ENCODE results near the gene LLGL2. TPM values are rescaled to one million over a fixed set of nuclear protein-coding genes. Genes with fewer than 3 reads are reported as not detected.

The LLGL2 gene
- total RNA-seq, 1 donor from 2014 or later: 14.8 TPM

DNA sequence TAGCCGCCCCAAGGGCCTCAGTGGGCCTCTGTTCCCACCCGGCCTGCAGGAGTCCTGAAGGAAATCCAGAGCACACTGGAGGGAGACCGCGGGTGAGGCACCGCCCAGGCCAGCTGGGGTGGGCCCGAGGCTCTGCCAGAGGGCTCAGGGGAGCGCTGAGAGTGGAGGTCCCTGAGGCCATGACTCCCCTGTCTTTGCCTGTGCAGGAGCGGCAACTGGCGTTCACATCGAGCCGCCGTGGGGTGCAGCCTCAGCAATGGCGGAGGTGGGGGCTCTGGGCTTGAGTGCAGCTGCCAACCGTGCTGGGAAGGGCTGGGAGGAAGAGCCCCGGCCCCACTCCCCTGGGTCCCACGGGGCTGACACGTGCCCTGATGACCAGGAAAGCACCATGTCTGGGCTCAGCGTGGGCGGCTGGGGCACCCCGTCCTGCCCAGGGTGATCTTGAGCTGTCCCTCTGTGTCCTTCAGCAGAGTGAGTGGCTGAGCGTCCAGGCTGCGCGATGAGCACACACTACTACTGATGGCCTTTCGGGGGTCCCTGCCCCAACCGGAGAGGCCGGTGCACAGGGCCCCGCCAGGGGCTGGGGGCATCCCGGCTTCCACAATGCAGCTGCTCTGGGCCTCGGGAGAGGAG, 49.0 kb downstream of the LLGL2 start:
- H3K9me3 ChIP-seq (ENCODE audit: insufficient read depth, low read depth, low read length): no peaks in the 10 kb centered on the region
- H4K20me1 ChIP-seq (ENCODE audit: insufficient read depth, low read length): no peaks in the 10 kb centered on the region
- H3K27me3 ChIP-seq (ENCODE audit: insufficient read depth, low read length): no peaks in the 10 kb centered on the region
- no peak overlapping the region for H3K4me3 ChIP-seq (ENCODE audit: insufficient read depth, low read depth, low read length)
- H3K4me1 ChIP-seq (ENCODE audit: insufficient read depth, low read length): no peaks in the 10 kb centered on the region
- H3K36me3 ChIP-seq (ENCODE audit: insufficient read depth, low read length): no peaks in the 10 kb centered on the region
- H2AFZ ChIP-seq (ENCODE audit: low read depth, low read length): no peak overlapping the region
- H3K27ac Mint-ChIP-seq (ENCODE audit: unreplicated experiment): no peak overlapping the region
- H3K9me3 Mint-ChIP-seq (ENCODE audit: unreplicated experiment): no peaks in the 10 kb centered on the region
- no peaks in the 10 kb centered on the region for H3K79me2 ChIP-seq (ENCODE audit: insufficient read depth, low read length)
- H3K9ac ChIP-seq (ENCODE audit: low read length): no peak overlapping the region
- no peak overlapping the region for H3K4me3 Mint-ChIP-seq (ENCODE audit: unreplicated experiment)
- no peak overlapping the region for H3K27ac ChIP-seq (ENCODE audit: low read depth, low read length)
- FAIRE-seq (no peak), DNase-seq (ENCODE audit: low read depth) (no peak)
- TF ChIP-seq, protein P1, sequence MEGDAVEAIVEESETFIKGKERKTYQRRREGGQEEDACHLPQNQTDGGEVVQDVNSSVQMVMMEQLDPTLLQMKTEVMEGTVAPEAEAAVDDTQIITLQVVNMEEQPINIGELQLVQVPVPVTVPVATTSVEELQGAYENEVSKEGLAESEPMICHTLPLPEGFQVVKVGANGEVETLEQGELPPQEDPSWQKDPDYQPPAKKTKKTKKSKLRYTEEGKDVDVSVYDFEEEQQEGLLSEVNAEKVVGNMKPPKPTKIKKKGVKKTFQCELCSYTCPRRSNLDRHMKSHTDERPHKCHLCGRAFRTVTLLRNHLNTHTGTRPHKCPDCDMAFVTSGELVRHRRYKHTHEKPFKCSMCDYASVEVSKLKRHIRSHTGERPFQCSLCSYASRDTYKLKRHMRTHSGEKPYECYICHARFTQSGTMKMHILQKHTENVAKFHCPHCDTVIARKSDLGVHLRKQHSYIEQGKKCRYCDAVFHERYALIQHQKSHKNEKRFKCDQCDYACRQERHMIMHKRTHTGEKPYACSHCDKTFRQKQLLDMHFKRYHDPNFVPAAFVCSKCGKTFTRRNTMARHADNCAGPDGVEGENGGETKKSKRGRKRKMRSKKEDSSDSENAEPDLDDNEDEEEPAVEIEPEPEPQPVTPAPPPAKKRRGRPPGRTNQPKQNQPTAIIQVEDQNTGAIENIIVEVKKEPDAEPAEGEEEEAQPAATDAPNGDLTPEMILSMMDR (IDR thresholded peaks at IDR 0.05; ENCODE audit: insufficient read depth, low read depth, low read length): no peak
- TF ChIP-seq EZH2 (IDR thresholded peaks at IDR 0.05; ENCODE audit: insufficient read depth, low read length): no peak
- peaks cover 1% of the 10 kb centered on the region for H3K4me1 Mint-ChIP-seq (ENCODE audit: low read depth, unreplicated experiment)
- H3K27me3 Mint-ChIP-seq (ENCODE audit: low read depth, unreplicated experiment): peaks cover 4% of the 10 kb centered on the region
- no peak overlapping the region for H3K4me2 ChIP-seq (ENCODE audit: low read length)
- no peaks in the 10 kb centered on the region for H3K36me3 Mint-ChIP-seq (ENCODE audit: low read depth, unreplicated experiment)

DNA sequence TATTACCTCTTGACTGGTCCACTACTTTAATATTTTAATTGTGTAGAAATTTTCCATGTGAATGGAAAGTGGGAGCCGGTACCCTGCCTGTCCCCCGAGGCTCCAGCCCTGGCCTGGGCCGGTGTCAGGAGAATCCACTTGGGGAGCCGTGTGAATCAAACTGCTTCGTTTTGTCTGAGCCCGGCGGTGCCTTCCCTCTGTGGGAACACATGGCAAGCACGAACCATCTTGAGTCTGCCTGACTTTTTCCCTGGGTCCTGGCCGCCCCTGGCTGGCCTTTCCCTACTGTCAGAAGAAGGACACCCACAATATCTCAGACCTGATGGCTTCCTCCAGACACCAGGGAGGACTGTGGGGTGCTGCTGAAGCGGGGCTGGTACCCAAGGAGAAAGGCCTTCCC, 49.7 kb downstream of the LLGL2 start:
- H3K27ac ChIP-seq (ENCODE audit: low read depth, low read length): no peak overlapping the region
- H3K36me3 ChIP-seq (ENCODE audit: insufficient read depth, low read length): no peaks in the 10 kb centered on the region
- no peak for DNase-seq (ENCODE audit: low read depth)
- Mint-ChIP-seq H3K36me3 (ENCODE audit: low read depth, unreplicated experiment) (no peaks in the 10 kb centered on the region), H3K27ac (ENCODE audit: unreplicated experiment) (no peak overlapping the region), H3K4me1 (ENCODE audit: low read depth, unreplicated experiment) (peaks cover 1% of the 10 kb centered on the region), H3K27me3 (ENCODE audit: low read depth, unreplicated experiment) (peaks cover 4% of the 10 kb centered on the region), H3K9me3 (ENCODE audit: unreplicated experiment) (no peaks in the 10 kb centered on the region), H3K4me3 (ENCODE audit: unreplicated experiment) (no peak overlapping the region)
- no peaks in the 10 kb centered on the region for H3K27me3 ChIP-seq (ENCODE audit: insufficient read depth, low read length)
- no peak overlapping the region for H3K4me3 ChIP-seq (ENCODE audit: insufficient read depth, low read depth, low read length)
- TF ChIP-seq, protein P1 (IDR thresholded peaks at IDR 0.05; ENCODE audit: insufficient read depth, low read depth, low read length): no peak
- no peak for TF ChIP-seq EZH2 (IDR thresholded peaks at IDR 0.05; ENCODE audit: insufficient read depth, low read length)
- no peaks in the 10 kb centered on the region for H3K9me3 ChIP-seq (ENCODE audit: insufficient read depth, low read depth, low read length)
- H4K20me1 ChIP-seq (ENCODE audit: insufficient read depth, low read length): no peaks in the 10 kb centered on the region
- no peaks in the 10 kb centered on the region for H3K4me1 ChIP-seq (ENCODE audit: insufficient read depth, low read length)
- no peak overlapping the region for H3K9ac ChIP-seq (ENCODE audit: low read length)
- no peak for FAIRE-seq
- H2AFZ ChIP-seq (ENCODE audit: low read depth, low read length): no peak overlapping the region
- no peaks in the 10 kb centered on the region for H3K79me2 ChIP-seq (ENCODE audit: insufficient read depth, low read length)
- no peak overlapping the region for H3K4me2 ChIP-seq (ENCODE audit: low read length)

DNA sequence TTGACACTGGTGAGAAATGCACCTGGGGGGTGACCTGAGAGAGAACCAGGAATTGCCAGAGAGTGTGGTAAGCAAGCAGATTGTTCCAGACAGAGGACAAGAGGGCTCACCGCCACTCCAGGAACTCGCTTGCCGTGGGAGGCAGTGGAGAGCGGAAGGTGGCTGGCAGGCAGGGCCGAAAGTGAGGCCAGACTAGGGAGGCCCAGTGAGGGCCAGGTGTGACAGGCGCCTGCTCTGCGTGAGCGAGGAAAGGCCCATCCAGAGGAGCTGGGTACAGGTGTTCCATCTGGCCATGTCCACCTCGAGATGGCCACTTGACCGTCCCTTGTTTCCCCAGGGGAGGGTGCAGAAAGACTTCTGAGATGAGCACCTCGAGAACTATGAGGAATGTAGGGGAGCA, 50.2 kb downstream of the LLGL2 start:
- no peak overlapping the region for H3K4me3 Mint-ChIP-seq (ENCODE audit: unreplicated experiment)
- FAIRE-seq: no peak

More for the DNA sequence above, 50.2 kb downstream of the LLGL2 start:
- TF ChIP-seq EZH2 (IDR thresholded peaks at IDR 0.05; ENCODE audit: insufficient read depth, low read length): no peak
- TF ChIP-seq, protein P1 (IDR thresholded peaks at IDR 0.05; ENCODE audit: insufficient read depth, low read depth, low read length): no peak
- H3K4me1 Mint-ChIP-seq (ENCODE audit: low read depth, unreplicated experiment): no peaks in the 10 kb centered on the region
- no peak overlapping the region for H3K27ac ChIP-seq (ENCODE audit: low read depth, low read length)
- no peaks in the 10 kb centered on the region for H4K20me1 ChIP-seq (ENCODE audit: insufficient read depth, low read length)
- H3K36me3 ChIP-seq (ENCODE audit: insufficient read depth, low read length): no peaks in the 10 kb centered on the region
- no peaks in the 10 kb centered on the region for H3K9me3 ChIP-seq (ENCODE audit: insufficient read depth, low read depth, low read length)
- peaks cover 4% of the 10 kb centered on the region for H3K27me3 Mint-ChIP-seq (ENCODE audit: low read depth, unreplicated experiment)
- no peak overlapping the region for H3K9ac ChIP-seq (ENCODE audit: low read length)
- H3K27ac Mint-ChIP-seq (ENCODE audit: unreplicated experiment): no peak overlapping the region
- H3K4me3 ChIP-seq (ENCODE audit: insufficient read depth, low read depth, low read length): no peak overlapping the region
- H3K4me1 ChIP-seq (ENCODE audit: insufficient read depth, low read length): no peaks in the 10 kb centered on the region
- H3K36me3 Mint-ChIP-seq (ENCODE audit: low read depth, unreplicated experiment): no peaks in the 10 kb centered on the region
- no peaks in the 10 kb centered on the region for H3K9me3 Mint-ChIP-seq (ENCODE audit: unreplicated experiment)
- H2AFZ ChIP-seq (ENCODE audit: low read depth, low read length): no peak overlapping the region
- H3K27me3 ChIP-seq (ENCODE audit: insufficient read depth, low read length): no peaks in the 10 kb centered on the region
- DNase-seq (ENCODE audit: low read depth): no peak
- no peaks in the 10 kb centered on the region for H3K79me2 ChIP-seq (ENCODE audit: insufficient read depth, low read length)
- H3K4me2 ChIP-seq (ENCODE audit: low read length): no peak overlapping the region

Measured in astrocyte (in vitro differentiated cells and primary cell).